A549 (cell line): Measurements from ENCODE around the gene PUDP.

Experiments
- CBX8 ChIP-seq: fragments of 200-600 bp; sonication (generic); IDR thresholded peaks from 2 replicates; pipeline ENCODE4 v1.6.1; 2016
- CHD2 ChIP-seq: fragments of 150-350 bp; IDR thresholded peaks from 2 replicates; pipeline ENCODE4 v1.6.1; 2014; ENCODE audit warnings: low read length; ENCODE audit not compliant: partially characterized antibody
- CTCF ChIP-seq: fragments of >200 bp; sonication (Bioruptor Twin); formaldehyde crosslinking; IDR thresholded peaks from 3 replicates; pipeline ENCODE4 v1.5.1; 2016
- GATA3 ChIP-seq: IDR thresholded peaks from 2 replicates; pipeline ENCODE4 v1.6.1; 2012; ENCODE audit warnings: borderline replicate concordance
- NPAS2 ChIP-seq: fragments of 250-450 bp; sonication (Bioruptor Pico); IDR thresholded peaks from 2 replicates; pipeline ENCODE4 v1.8.0; 2022; ENCODE audit warnings: mild to moderate bottlenecking, moderate library complexity, borderline replicate concordance
- POLR2A ChIP-seq: IDR thresholded peaks from 2 replicates; pipeline ENCODE4 v1.6.1; 2012; ENCODE audit warnings: mild to moderate bottlenecking, low read length
- USF2 ChIP-seq: fragments of 450-650 bp; IDR thresholded peaks from 2 replicates; pipeline ENCODE4 v1.6.1; 2014; ENCODE audit warnings: antibody characterized with exemption

GRCh38 chrX:7027071-7027470, 120.9 kb downstream of the PUDP start:
- no peak for TF ChIP-seq POLR2A
- no peak for TF ChIP-seq CTCF
- TF ChIP-seq NPAS2 (CRISPR knock-in tag), result no peak
- no peak for TF ChIP-seq CHD2
- no peak for TF ChIP-seq USF2
- no peak for TF ChIP-seq GATA3
- no peak for TF ChIP-seq CBX8
